HG03457 (cell line): ENCODE data around the gene SIAH3.

Experiments
- ATAC-seq: cut with Tn5 transposase; IDR thresholded peaks from one replicate; pipeline ENCODE4 v1.9.1; 2021; ENCODE audit warnings: moderate number of reproducible peaks; ENCODE audit not compliant: unreplicated experiment

The SIAH3 gene

DNA sequence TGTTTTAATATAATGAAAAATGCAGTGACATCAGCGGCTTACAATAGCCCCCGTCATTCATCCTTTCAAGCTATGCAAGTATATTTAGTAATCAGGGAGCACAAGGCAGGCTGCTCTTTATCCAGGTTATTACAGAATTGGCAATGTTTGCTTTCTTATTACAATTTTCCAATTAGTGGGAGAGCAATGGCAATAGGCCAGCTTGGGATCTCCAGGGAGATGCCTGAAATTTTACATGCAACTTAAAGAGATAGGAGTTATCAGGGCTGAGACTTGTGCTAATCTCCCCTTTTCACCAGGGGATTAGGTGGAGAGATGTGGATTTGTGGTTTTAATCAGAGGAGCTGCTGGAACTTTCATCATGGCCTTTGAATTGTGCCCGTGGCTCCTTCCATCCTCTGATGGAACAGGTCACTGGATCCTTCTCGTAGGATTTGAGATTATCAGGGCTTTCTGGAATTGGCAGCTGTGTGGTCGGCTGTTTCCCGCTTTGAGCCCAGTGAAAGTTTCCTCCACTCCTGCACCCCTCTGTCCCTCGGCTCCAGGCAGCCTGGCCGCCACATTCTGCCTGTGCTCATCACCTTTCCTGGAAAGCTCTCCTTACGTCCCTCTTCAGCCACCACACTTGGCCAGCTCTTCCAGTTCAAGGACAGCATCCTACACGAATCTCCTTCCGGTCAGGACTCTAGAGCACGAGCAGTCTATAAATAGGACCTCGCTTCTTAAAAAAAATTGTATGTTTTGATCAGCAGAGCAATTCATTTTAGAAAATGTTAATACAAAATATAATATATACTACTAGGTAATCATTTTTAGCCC lies 102.4 kb downstream of the SIAH3 start:
- ATAC-seq: no peak

DNA sequence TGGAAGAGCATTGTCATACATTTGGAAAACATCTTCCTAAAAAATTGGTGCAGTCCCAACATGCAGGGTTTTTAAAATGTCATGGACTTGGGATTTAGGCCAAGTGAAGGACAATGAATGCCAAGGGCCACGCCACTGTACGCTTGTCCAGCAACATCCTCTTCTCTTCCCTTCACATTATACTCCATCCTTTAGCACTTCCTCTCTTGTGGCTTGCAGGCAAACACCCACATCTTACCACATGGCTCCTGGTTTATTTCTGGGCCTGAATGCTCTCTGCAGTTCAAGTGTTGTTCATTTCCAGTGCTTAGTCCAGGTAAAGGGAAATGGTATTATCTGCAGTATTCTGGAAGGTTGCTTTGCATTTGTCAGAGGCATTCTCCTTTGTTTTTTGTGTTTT lies 104.5 kb downstream of the SIAH3 start:
- no peak for ATAC-seq

DNA sequence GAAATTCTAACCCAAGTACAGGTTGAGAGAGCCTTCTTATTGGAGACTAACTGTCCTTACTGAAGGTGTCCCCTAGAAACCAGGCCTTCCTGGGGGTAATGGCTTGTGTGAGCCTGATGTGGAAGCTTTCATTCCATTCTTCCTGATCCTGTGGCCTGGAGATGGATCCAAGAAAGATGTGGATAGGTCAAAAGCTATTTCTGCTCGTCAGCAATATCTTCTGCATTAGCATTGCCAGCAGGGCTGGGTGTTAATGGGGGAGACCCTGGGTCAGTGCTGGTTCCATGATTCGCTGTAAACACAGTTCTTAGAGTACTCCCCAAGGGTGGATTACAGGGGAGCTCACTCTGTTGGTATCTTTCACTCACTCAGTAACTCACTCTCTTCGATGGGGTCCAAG lies 106.6 kb downstream of the SIAH3 start:
- no peak for ATAC-seq

DNA sequence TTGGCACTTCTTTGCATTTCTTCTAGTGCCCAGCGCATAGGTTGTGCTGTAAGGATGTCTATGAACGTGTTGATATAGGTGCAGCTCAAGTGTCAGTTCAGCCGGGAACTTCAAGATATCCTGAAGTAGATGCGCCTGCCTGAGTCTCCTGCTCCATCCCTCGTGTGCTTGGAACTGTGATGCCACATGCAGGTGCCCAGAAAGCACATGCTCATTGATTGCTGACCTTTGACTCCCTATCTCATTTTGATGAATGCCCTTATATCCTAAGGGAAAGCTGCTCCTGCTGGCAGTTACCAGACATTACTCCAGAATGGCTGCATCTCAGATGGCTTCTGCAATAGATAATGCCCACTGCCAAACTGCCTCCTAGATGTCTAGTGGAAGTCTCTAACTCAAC lies 108.6 kb downstream of the SIAH3 start:
- ATAC-seq: no peak

DNA sequence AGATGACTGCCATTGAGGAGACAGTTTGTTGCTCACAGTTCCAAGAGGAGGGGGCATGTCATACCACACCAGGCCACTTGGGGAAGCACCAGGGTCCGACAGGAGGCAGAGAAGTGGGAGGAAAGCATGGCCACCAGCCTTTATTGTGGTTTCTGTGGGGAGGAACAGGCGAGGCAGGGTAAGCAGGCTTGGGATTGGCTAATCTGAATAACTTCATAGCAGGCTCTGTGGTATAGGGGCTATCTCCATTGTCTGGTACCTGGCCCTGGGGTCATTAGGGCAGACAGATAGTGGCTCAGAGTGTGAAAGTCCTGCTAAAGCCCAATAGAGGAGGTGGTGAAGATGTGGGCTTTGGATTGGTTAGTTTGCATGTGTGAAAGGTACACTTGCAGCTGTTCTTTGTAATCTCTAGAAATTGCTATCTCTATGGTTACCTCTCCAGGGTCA lies 114.0 kb downstream of the SIAH3 start:
- ATAC-seq: no peak

DNA sequence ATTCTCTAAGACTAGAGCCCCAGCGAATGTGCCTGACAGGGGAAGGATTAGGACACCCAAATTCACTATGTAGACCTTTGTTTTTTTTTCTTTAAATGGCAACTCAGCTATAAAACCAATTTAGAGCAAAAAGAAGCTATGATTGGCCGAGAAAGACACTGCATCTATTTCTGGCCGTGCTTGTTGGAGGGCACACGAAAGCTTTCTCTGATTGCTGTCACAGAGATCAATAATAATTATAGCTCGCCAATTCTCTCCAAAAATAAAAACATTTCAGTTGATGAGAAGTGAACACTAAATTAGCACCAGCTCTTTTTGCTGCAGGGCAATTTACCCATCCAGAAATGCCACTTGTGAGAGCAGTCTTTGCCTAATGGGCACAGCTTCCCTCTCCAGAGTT lies 118.2 kb downstream of the SIAH3 start:
- ATAC-seq: no peak

DNA sequence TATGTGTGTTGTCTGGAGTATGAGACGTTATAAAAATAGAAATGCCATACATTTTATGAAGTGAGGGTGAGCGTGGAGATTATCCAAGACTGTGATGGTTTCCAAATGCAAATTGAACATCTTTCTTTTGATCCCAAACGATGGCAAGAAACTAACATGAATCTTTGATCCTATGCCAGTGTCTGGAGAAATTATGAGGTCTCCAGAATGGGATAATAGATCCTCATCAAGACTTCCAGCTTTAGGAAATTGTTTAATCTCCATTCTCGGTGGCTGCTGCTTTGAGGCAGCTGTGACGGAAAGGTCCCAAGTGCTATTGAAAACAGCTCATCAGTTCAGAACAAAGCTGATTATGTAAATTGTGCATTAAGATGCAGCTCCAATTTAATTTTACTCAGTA lies 118.6 kb downstream of the SIAH3 start:
- ATAC-seq: no peak

DNA sequence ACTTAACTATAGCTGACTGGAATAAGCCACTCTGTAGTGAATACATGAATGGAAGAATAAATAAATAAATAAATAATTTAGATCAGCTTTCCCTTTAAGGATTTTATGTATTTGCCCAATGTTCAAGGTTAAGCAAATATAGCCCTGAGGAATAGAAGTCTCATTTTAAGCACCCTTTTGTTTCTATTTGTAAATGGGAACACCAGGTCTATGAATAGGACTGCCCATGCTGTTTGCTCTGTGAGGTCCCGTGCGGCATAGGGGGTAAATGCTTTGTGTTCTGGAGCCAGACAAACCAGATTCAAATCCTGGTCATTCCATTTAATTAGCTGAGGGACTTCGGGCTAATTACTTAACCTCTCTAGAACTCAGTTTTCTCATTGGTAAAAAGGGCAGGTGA lies 120.1 kb downstream of the SIAH3 start:
- no peak for ATAC-seq

DNA sequence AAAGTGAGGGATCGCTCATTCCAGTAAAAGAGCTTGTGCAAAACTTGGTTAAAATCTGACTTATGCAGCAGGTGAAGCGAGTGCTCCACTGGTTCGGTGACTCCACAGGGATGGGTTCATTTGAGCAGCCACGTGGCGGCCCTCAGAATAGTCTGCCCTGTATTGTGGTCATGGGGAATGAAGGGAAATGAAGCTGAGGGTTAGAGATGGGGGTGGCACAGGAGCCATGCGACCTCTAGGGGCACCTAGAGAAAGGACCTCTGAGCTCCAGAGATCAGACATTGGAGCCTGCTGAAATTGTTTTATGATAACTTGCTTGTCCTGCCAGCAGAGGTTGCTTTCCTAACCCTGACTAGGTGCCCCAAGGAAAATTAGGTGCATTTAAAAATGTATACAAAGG lies 122.8 kb downstream of the SIAH3 start:
- ATAC-seq: no peak
